ENCODE data around the gene PER2. TPM values are rescaled to one million over a fixed set of nuclear protein-coding genes. Genes with fewer than 3 reads are reported as not detected.
A peak's percentile ranks its signal among the peaks of the same experiment; 100 is the strongest.

PER2 gene
- total and polyA plus RNA-seq, 2 of the 13 experiments (the other 11 are each of a cell fraction or from before 2014, with no cell fraction given), result 5.1 to 9.4 TPM

GRCh38 chr2:238263204-238264071, 25.0 kb downstream of the PER2 start (continued):
- TF ChIP-seq ZNF432 (CRISPR knock-in tag; IDR thresholded peaks at IDR 0.05; ENCODE audit: borderline replicate concordance), result no peak
- TF ChIP-seq, protein P1, sequence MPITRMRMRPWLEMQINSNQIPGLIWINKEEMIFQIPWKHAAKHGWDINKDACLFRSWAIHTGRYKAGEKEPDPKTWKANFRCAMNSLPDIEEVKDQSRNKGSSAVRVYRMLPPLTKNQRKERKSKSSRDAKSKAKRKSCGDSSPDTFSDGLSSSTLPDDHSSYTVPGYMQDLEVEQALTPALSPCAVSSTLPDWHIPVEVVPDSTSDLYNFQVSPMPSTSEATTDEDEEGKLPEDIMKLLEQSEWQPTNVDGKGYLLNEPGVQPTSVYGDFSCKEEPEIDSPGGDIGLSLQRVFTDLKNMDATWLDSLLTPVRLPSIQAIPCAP (CRISPR knock-in tag; IDR thresholded peaks at IDR 0.05; ENCODE audit: low read depth), result no peak
- TF ChIP-seq, protein P2, sequence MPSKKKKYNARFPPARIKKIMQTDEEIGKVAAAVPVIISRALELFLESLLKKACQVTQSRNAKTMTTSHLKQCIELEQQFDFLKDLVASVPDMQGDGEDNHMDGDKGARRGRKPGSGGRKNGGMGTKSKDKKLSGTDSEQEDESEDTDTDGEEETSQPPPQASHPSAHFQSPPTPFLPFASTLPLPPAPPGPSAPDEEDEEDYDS (CRISPR knock-in tag; IDR thresholded peaks at IDR 0.05), result peak; percentile 29; the same call in 1 of the 2 replicates
- 0 out of 2 replicates have a peak, but pooled peaks have one; percentile 43 for TF ChIP-seq CBX5 (CRISPR knock-in tag; IDR thresholded peaks at IDR 0.05; ENCODE audit: borderline replicate concordance)
- TF ChIP-seq, protein P3, sequence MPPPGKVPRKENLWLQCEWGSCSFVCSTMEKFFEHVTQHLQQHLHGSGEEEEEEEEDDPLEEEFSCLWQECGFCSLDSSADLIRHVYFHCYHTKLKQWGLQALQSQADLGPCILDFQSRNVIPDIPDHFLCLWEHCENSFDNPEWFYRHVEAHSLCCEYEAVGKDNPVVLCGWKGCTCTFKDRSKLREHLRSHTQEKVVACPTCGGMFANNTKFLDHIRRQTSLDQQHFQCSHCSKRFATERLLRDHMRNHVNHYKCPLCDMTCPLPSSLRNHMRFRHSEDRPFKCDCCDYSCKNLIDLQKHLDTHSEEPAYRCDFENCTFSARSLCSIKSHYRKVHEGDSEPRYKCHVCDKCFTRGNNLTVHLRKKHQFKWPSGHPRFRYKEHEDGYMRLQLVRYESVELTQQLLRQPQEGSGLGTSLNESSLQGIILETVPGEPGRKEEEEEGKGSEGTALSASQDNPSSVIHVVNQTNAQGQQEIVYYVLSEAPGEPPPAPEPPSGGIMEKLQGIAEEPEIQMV (CRISPR knock-in tag; IDR thresholded peaks at IDR 0.05; ENCODE audit: low read depth), result peak; percentile 90
- no peak for TF ChIP-seq TRIM24 (CRISPR knock-in tag; IDR thresholded peaks at IDR 0.05)
- TF ChIP-seq ZNF318 (CRISPR knock-in tag; IDR thresholded peaks at IDR 0.05), result peak; percentile 70; the same call in 1 of the 2 replicates
- TF ChIP-seq ZSCAN20 (CRISPR knock-in tag; IDR thresholded peaks at IDR 0.05; ENCODE audit: borderline replicate concordance), result peak; percentile 85
- TF ChIP-seq ZNF431 (CRISPR knock-in tag; IDR thresholded peaks at IDR 0.05; ENCODE audit: borderline replicate concordance, low read depth), result no peak
- no peak for TF ChIP-seq MAFG (CRISPR knock-in tag; IDR thresholded peaks at IDR 0.05)
- TF ChIP-seq GTF2F1 (IDR thresholded peaks at IDR 0.05; ENCODE audit: low read length), result no peak
- TF ChIP-seq MTA1 (CRISPR knock-in tag; IDR thresholded peaks at IDR 0.05; ENCODE audit: borderline replicate concordance), result peak; percentile 86; the same call in 1 of the 2 replicates
